PC-3 (cell line): ENCODE data around the gene PARK7. TPM values are rescaled to one million over a fixed set of nuclear protein-coding genes. Genes with fewer than 3 reads are reported as not detected.

ENCODE experiments used
- ATAC-seq: fragments of 200-7000 bp; cut with Tn5 transposase; 2 replicates; pipeline ENCODE4 v1.9.1; 2020; ENCODE audit warnings: mild to moderate bottlenecking, moderate library complexity
- BruUV-seq: library from RNA; stranded (reverse); fragments of 400-500 nt; replicated peaks from 2 replicates; lab custom pipeline; 2021; lab: Mats Ljungman, UMichigan
- CTCF ChIA-PET: fragments of 300-600 bp; sonication (Branson Sonifier 250); formaldehyde crosslinking; loops from one replicate; lab custom pipeline; 2022; ENCODE audit warnings: antibody characterized with exemption; lab: Charles Lee
- POLR2A ChIA-PET: fragments of 300-600 bp; sonication (Branson Sonifier 250); formaldehyde crosslinking; loops from one replicate; lab custom pipeline; 2022; ENCODE audit warnings: antibody characterized with exemption; ENCODE audit not compliant: unreplicated experiment; lab: Charles Lee
- DNase-seq: peaks from one replicate; pipeline ENCODE4 v3.0.0-alpha.2; 2015
- H2AFZ ChIP-seq: fragments of 300-600 bp; sonication (generic); 2 replicates; pipeline ENCODE4 v1.6.0; 2016; ENCODE audit warnings: antibody characterized with exemption, low read length
- H3F3A ChIP-seq: fragments of 300-600 bp; sonication (generic); one replicate; pipeline ENCODE4 v1.6.0; 2017; ENCODE audit warnings: antibody characterized with exemption, low read length, control low read depth, mild to moderate bottlenecking; ENCODE audit not compliant: unreplicated experiment
- H3K27ac ChIP-seq: fragments of 300-600 bp; sonication (generic); 2 replicates; pipeline ENCODE4 v1.5.1; 2016; ENCODE audit warnings: mild to moderate bottlenecking, low read length
- H3K27me3 ChIP-seq: fragments of 300-600 bp; sonication (generic); 2 replicates; pipeline ENCODE4 v1.6.1; 2016; ENCODE audit warnings: low read length, mixed read lengths
- H3K36me3 ChIP-seq: fragments of 300-600 bp; sonication (generic); 2 replicates; pipeline ENCODE4 v1.6.1; 2016; ENCODE audit warnings: low read depth, mixed run types, low read length, mixed read lengths
- H3K4me1 ChIP-seq: fragments of 300-600 bp; sonication (generic); 2 replicates; pipeline ENCODE4 v1.5.1; 2016; ENCODE audit warnings: low read length; ENCODE audit not compliant: insufficient read depth
- H3K4me2 ChIP-seq: fragments of 300-600 bp; sonication (generic); 2 replicates; pipeline ENCODE4 v1.6.0; 2016; ENCODE audit warnings: low read length
- H3K4me3 ChIP-seq: fragments of 300-600 bp; sonication (generic); 2 replicates; pipeline ENCODE4 v1.5.1; 2016; ENCODE audit warnings: mild to moderate bottlenecking, low read length, mixed read lengths
- H3K79me2 ChIP-seq: fragments of 300-600 bp; sonication (generic); 2 replicates; pipeline ENCODE4 v1.6.1; 2017; ENCODE audit warnings: low read length, mixed read lengths
- H3K9ac ChIP-seq: fragments of 300-600 bp; sonication (generic); 2 replicates; pipeline ENCODE4 v1.6.0; 2016; ENCODE audit warnings: mild to moderate bottlenecking, low read length
- H3K9me2 ChIP-seq: fragments of 300-600 bp; sonication (generic); replicated peaks from 2 replicates; pipeline ENCODE4 v1.6.1; 2016; ENCODE audit warnings: mixed run types, low read length, mixed read lengths
- H3K9me3 ChIP-seq: fragments of 300-600 bp; sonication (generic); 2 replicates; pipeline ENCODE4 v1.6.1; 2016; ENCODE audit warnings: low read length, mixed read lengths
- H4K20me1 ChIP-seq: fragments of 300-600 bp; sonication (generic); 2 replicates; pipeline ENCODE4 v1.6.1; 2016; ENCODE audit warnings: low read length, mixed read lengths
- EZH2 ChIP-seq: fragments of 300-600 bp; sonication (generic); IDR thresholded peaks from one replicate; pipeline ENCODE4 v1.6.1; 2017; ENCODE audit warnings: antibody characterized with exemption, mild to moderate bottlenecking, low read length; ENCODE audit not compliant: unreplicated experiment
- EZH2phosphoT487 ChIP-seq: fragments of 300-600 bp; sonication (generic); IDR thresholded peaks from 2 replicates; pipeline ENCODE4 v1.6.1; 2018; ENCODE audit warnings: mild to moderate bottlenecking, antibody characterized with exemption, low read length, borderline replicate concordance
- intact Hi-C: fragments of 100-400 bp; cut with micrococcal nuclease; formaldehyde crosslinking; loops from 2 replicates; pipeline ENCODE4 v1.9.0; 2023
- total RNA-seq: library from RNA; depleted of rRNA; stranded (reverse); fragments of >200 nt; gene quantifications from 2 replicates; pipeline ENCODE4 v1.2.3, GENCODE V29; 2014
- TF ChIP-seq, protein P1 (sequence below): fragments of 300-600 bp; sonication (generic); conservative IDR thresholded peaks from 2 replicates; pipeline ENCODE4 v1.5.1; 2017; ENCODE audit warnings: antibody characterized with exemption, low read depth, mild to moderate bottlenecking, low read length

Gene PARK7
- total RNA-seq, 1 experiment from 2014 or later: 316 TPM

DNA sequence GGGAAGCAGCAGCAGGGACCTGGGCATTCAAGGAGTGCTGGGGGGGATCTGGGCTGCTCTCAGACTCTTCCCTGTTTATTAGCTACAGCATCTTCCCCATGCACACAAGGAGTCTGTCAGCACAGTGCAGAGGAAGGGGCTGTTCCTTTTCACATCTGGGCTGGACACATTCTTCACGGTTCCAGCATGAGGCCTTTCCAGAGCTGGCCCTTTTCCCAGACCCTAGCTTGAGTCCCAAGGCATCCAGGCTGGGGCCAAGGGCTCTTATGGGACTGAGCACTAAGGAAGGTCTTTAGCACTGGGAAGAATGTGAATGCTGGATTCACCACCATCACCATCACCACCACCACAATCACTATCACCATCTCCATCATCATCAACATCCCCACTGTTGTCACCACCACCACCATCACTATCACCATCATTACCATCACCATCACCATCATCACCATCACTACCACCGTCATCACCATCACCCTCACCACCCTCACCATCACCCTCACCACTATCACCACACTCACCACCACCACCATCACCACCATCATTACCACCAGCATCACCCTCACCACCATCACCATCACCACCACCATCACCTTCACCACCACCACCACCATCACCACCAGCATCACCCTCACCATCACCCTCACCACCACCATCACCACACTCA is 28.4 kb downstream of the PARK7 start:
- Histone ChIP-seq H3K79me2 (no peaks in the 10 kb centered on the region), H3K27ac (no peak overlapping the region), H3K4me2 (no peak overlapping the region), H3K9me3 (no peaks in the 10 kb centered on the region), H3F3A (no peaks in the 10 kb centered on the region), H3K4me1 (no peaks in the 10 kb centered on the region), H3K9ac (no peak overlapping the region), H2AFZ (no peak overlapping the region), H3K27me3 (no peaks in the 10 kb centered on the region), H3K36me3 (peaks cover 25% of the 10 kb centered on the region), H4K20me1 (no peaks in the 10 kb centered on the region), H3K9me2 (no peaks in the 10 kb centered on the region), H3K4me3 (no peak overlapping the region)
- ChIA-PET CTCF (no interaction called here), POLR2A (interaction anchor here (0.7 kb wide), 1 partner anchor 51 kb away, joined by 4 read pairs; no protein-coding TSS in a partner anchor)
- TF ChIP-seq EZH2 (no peak), EZH2phosphoT487 (no peak)
- TF ChIP-seq, protein P1, sequence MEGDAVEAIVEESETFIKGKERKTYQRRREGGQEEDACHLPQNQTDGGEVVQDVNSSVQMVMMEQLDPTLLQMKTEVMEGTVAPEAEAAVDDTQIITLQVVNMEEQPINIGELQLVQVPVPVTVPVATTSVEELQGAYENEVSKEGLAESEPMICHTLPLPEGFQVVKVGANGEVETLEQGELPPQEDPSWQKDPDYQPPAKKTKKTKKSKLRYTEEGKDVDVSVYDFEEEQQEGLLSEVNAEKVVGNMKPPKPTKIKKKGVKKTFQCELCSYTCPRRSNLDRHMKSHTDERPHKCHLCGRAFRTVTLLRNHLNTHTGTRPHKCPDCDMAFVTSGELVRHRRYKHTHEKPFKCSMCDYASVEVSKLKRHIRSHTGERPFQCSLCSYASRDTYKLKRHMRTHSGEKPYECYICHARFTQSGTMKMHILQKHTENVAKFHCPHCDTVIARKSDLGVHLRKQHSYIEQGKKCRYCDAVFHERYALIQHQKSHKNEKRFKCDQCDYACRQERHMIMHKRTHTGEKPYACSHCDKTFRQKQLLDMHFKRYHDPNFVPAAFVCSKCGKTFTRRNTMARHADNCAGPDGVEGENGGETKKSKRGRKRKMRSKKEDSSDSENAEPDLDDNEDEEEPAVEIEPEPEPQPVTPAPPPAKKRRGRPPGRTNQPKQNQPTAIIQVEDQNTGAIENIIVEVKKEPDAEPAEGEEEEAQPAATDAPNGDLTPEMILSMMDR: no peak
- DNase-seq (no peak), ATAC-seq (no peak)
- intact Hi-C loops: no loop called here
- no TSS peak for BruUV-seq

DNA sequence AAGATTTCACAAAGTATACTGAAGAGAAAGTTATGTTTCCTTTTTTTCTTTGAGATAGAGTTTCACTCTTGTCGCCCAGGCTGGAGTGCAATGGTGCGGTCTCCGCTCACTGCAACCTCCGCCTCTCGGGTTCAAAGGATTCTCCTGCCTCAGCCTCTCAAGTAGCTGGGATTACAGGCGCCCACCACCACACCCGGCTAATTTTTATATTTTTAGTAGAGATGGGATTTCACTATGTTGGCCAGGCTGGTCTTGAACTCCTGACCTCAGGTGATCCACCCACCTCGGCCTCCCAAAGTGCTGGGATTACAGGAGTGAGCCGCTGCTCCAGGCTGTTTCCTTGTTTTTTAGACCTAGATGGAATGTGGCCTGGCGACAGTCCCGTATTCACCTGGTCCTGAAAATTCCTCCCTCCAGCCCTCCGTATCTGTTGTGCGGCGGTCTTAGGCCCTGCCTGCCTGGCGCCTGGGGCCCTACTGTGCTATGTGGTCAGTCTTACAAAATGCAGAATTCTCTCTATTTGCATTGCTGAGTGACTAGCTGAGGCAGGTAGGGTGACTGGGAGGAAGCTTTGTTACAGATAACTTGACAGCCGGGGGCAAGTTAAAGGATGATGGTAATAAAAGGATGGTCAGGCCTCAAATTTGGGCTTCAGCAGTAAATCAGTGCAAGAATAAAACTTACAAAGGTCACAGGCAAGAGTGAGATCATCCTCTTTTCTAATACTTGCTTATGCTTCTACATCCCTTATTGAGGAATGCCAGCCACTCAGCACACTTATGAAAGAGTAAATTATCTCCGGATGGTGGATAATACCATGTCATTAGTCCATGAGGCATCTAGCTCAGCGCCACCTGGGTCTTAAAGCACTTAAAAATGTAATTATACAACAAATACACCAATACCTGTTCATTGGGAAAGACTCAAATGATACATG is 30.3 kb downstream of the PARK7 start:
- TF ChIP-seq EZH2phosphoT487 (no peak), EZH2 (no peak)
- TF ChIP-seq, protein P1: no peak
- Histone ChIP-seq H3K4me1 (no peaks in the 10 kb centered on the region), H4K20me1 (no peaks in the 10 kb centered on the region), H3K9ac (no peak overlapping the region), H3K4me3 (no peak overlapping the region), H3K4me2 (no peak overlapping the region), H3K9me2 (no peaks in the 10 kb centered on the region), H3F3A (no peaks in the 10 kb centered on the region), H3K79me2 (no peaks in the 10 kb centered on the region), H3K27me3 (no peaks in the 10 kb centered on the region), H3K36me3 (peaks cover 8% of the 10 kb centered on the region), H2AFZ (no peak overlapping the region), H3K27ac (no peak overlapping the region), H3K9me3 (no peaks in the 10 kb centered on the region)
- ChIA-PET CTCF (no interaction called here), POLR2A (no interaction called here)
- DNase-seq (no peak), ATAC-seq (no peak)
- intact Hi-C loops: no loop called here
- BruUV-seq: no TSS peak
